Measurements from ENCODE around the gene PTPRCAP.

DNA sequence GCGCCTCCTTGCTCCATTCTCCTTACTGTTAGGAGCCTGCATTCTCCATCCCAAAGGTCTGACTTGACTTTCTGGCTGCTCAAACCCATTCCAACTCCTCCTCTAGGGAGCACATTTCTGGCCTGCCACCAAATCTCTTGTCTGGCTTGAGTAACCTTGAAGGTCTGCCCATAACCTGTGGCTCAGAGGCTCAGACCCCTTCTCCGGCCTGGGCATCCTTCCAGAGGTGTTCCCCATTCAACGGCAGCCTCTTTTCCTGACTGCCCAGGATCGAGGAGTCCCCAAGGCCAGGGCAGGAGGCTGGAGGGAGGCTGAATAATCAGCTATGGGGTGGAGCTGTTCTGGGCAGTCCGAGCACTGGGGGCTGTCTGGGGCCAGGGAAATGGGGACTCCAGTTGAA is 43.5 kb downstream of the PTPRCAP start:
- TF ChIP-seq, protein P1, sequence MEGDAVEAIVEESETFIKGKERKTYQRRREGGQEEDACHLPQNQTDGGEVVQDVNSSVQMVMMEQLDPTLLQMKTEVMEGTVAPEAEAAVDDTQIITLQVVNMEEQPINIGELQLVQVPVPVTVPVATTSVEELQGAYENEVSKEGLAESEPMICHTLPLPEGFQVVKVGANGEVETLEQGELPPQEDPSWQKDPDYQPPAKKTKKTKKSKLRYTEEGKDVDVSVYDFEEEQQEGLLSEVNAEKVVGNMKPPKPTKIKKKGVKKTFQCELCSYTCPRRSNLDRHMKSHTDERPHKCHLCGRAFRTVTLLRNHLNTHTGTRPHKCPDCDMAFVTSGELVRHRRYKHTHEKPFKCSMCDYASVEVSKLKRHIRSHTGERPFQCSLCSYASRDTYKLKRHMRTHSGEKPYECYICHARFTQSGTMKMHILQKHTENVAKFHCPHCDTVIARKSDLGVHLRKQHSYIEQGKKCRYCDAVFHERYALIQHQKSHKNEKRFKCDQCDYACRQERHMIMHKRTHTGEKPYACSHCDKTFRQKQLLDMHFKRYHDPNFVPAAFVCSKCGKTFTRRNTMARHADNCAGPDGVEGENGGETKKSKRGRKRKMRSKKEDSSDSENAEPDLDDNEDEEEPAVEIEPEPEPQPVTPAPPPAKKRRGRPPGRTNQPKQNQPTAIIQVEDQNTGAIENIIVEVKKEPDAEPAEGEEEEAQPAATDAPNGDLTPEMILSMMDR (IDR thresholded peaks at IDR 0.05), result no peak
- TF ChIP-seq POLR2A (IDR thresholded peaks at IDR 0.05) (no peak), EP300 (IDR thresholded peaks at IDR 0.05) (no peak), POLR2AphosphoS5 (IDR thresholded peaks at IDR 0.05) (no peak)
